Left lung (tissue), 10 donors: ENCODE data around the gene SLC13A5. TPM values are rescaled to one million over a fixed set of nuclear protein-coding genes. Genes with fewer than 3 reads are reported as not detected.
A peak's percentile ranks its signal among the peaks of the same experiment; 100 is the strongest.

ENCODE experiments used
- ATAC-seq: fragments of 200-7000 bp; cut with Tn5 transposase; one replicate; pipeline ENCODE4 v1.9.1; 2020; ENCODE audit warnings: moderate library complexity
- DNase-seq, 4 donors: peaks; one replicate each; pipeline ENCODE4 v3.0.0-alpha.2; 2013 to 2020
- H3K27ac ChIP-seq, 2 donors: fragments of 200-600 bp; sonication (generic) in 1 of 2; one replicate each; pipeline versions ENCODE4 v1.5.0 to v1.8.0; 2020 to 2021
- H3K27me3 ChIP-seq, 2 donors: fragments of 200-600 bp; sonication (generic) in 1 of 2; one replicate each; pipeline versions ENCODE4 v1.5.0 to v1.8.0; 2020 to 2021
- H3K36me3 ChIP-seq, 2 donors: fragments of 200-600 bp; sonication (generic) in 1 of 2; one replicate each; pipeline versions ENCODE4 v1.5.0 to v1.8.0; 2020 to 2021
- H3K4me1 ChIP-seq, 2 donors: fragments of 200-600 bp; one replicate each; pipeline ENCODE4 v1.8.0; 2021
- H3K4me3 ChIP-seq, 2 donors: fragments of 200-600 bp; sonication (generic) in 1 of 2; one replicate each; pipeline versions ENCODE4 v1.5.0 to v1.8.0; 2020 to 2021; ENCODE audit warnings: mild to moderate bottlenecking in 1 of 2
- H3K9me3 ChIP-seq, 2 donors: fragments of 200-600 bp; sonication (generic) in 1 of 2; one replicate each; pipeline versions ENCODE4 v1.5.0 to v1.8.0; 2020 to 2021
- CTCF ChIP-seq, 2 donors: fragments of 200-600 bp; sonication (generic) in 1 of 2; IDR thresholded peaks; one replicate each; pipeline versions ENCODE4 v1.5.0 to v1.8.0; 2021; ENCODE audit warnings: antibody characterized with exemption in 2 of 2
- intact Hi-C, 2 donors: fragments of 100-400 bp; cut with DNase I; formaldehyde crosslinking; loops; one replicate each; pipeline versions ENCODE4 v1.11.2 to v1.14.2; 2022
- polyA plus RNA-seq, 6 donors: library from polyadenylated mRNA; unstranded; fragments of 120-200 nt; gene quantifications; one replicate each; pipeline ENCODE4 v1.2.1, GENCODE V29; 2013; ENCODE audit not compliant: insufficient read length in 6 of 6
- total RNA-seq, 2 donors: library from RNA; stranded (reverse); fragmentation: NEBNext Ultra II Directional; extraction: Animal tissue kit (Norgen Biotek cat#: 25700); gene quantifications; one replicate each; pipeline ENCODE4 v1.2.1, GENCODE V29; 2021
- donor health status: DM: no; HTN: yes; CAD: no.
- donor health status: DM: no; HTN: no; CAD: no.

SLC13A5 gene
- total and polyA plus RNA-seq, 8 donors = 0.17 to 0.77 (median 0.47) TPM; not detected in 1

GRCh38 chr17:6716736-6717135 lies 3.6 kb upstream of the SLC13A5 start:
- peaks cover 12 to 14% of the 10 kb centered on the region in 2 donors for H3K4me1 ChIP-seq
- peaks cover 26 to 85% of the 10 kb centered on the region in 2 donors for H3K27me3 ChIP-seq
- intact Hi-C loops = no loop called here
- DNase-seq (no peak), ATAC-seq (no peak)
- H3K27ac ChIP-seq = no peak overlapping the region
- no peaks in the 10 kb centered on the region for H3K36me3 ChIP-seq
- TF ChIP-seq CTCF (IDR thresholded peaks at IDR 0.05) = no peak
- H3K9me3 ChIP-seq = no peaks in the 10 kb centered on the region
- no peak overlapping the region for H3K4me3 ChIP-seq

GRCh38 chr17:6714315-6714874 lies 1.2 kb upstream of the SLC13A5 start:
- intact Hi-C loops = no loop called here
- TF ChIP-seq CTCF (IDR thresholded peaks at IDR 0.05) = no peak
- no peak for DNase-seq

GRCh38 chr17:6713918-6714271 lies 726 bp upstream of the SLC13A5 start:
- intact Hi-C loops = no loop called here
- peak overlapping the region in 1 of 2 donors; percentile 11 for H3K4me3 ChIP-seq

More at GRCh38 chr17:6714315-6714874, 1.2 kb upstream of the SLC13A5 start:
- Histone ChIP-seq H3K27me3 (peaks cover 23 to 84% of the 10 kb centered on the region in 2 donors), H3K4me3 (no peak overlapping the region), H3K4me1 (peaks cover 12 to 16% of the 10 kb centered on the region in 2 donors), H3K27ac (no peak overlapping the region), H3K36me3 (no peaks in the 10 kb centered on the region), H3K9me3 (no peaks in the 10 kb centered on the region)
- ATAC-seq = no peak

GRCh38 chr17:6712854-6713129 lies 377 bp downstream of the SLC13A5 start:
- intact Hi-C loops = no loop called here
- ATAC-seq = no peak

More at GRCh38 chr17:6713918-6714271, 726 bp upstream of the SLC13A5 start:
- peaks cover 12 to 16% of the 10 kb centered on the region in 2 donors for H3K4me1 ChIP-seq
- no peaks in the 10 kb centered on the region for H3K36me3 ChIP-seq
- H3K27ac ChIP-seq = no peak overlapping the region
- ATAC-seq (no peak), DNase-seq (no peak)
- H3K27me3 ChIP-seq = peaks cover 23 to 83% of the 10 kb centered on the region in 2 donors
- no peak for TF ChIP-seq CTCF (IDR thresholded peaks at IDR 0.05)
- H3K9me3 ChIP-seq = no peaks in the 10 kb centered on the region

More at GRCh38 chr17:6712854-6713129, 377 bp downstream of the SLC13A5 start:
- Histone ChIP-seq H3K4me1 (peaks cover 12 to 16% of the 10 kb centered on the region in 2 donors), H3K27me3 (peaks cover 23 to 82% of the 10 kb centered on the region in 2 donors), H3K9me3 (no peaks in the 10 kb centered on the region), H3K36me3 (no peaks in the 10 kb centered on the region), H3K27ac (no peak overlapping the region), H3K4me3 (peak overlapping the region in 1 of 2 donors; percentile 11)
- no peak for TF ChIP-seq CTCF (IDR thresholded peaks at IDR 0.05)
- DNase-seq = no peak
